Liver (tissue), 3 donors: Measurements from ENCODE around the gene PLCB4.

Experiments
- CTCF ChIP-seq: fragments of 150-350 bp; IDR thresholded peaks from 2 replicates; pipeline ENCODE4 v1.5.1; 2017; ENCODE audit warnings: improper control_type of control experiment, low read depth, low read length; ENCODE audit not compliant: missing input control
- EGR1 ChIP-seq, 2 donors: IDR thresholded peaks; 2 replicates each; pipeline ENCODE4 v1.6.1; 2016 to 2018; ENCODE audit warnings: antibody characterized with exemption in 2 of 2, low read depth in 2 of 2
- FOXA1 ChIP-seq: IDR thresholded peaks from 2 replicates; pipeline ENCODE4 v1.6.1; 2016; ENCODE audit warnings: antibody characterized with exemption
- GABPA ChIP-seq, 2 donors: IDR thresholded peaks in 1 of 2; conservative IDR thresholded peaks in 1 of 2; 2 replicates each; pipeline ENCODE4 v1.6.1; 2016; ENCODE audit warnings: antibody characterized with exemption in 2 of 2, mild to moderate bottlenecking in 1 of 2, moderate library complexity in 1 of 2
- HNF4A ChIP-seq, 2 donors: conservative IDR thresholded peaks; 2 replicates each; pipeline ENCODE4 v1.6.1; 2016; ENCODE audit warnings: antibody characterized with exemption in 2 of 2, mild to moderate bottlenecking in 2 of 2
- JUND ChIP-seq, 2 donors: IDR thresholded peaks; 2 replicates each; pipeline ENCODE4 v1.6.1; 2016; ENCODE audit warnings: antibody characterized with exemption in 2 of 2
- MAX ChIP-seq: IDR thresholded peaks from 2 replicates; pipeline ENCODE4 v1.6.1; 2016; ENCODE audit warnings: antibody characterized with exemption
- REST ChIP-seq: IDR thresholded peaks from 2 replicates; pipeline ENCODE4 v1.6.1; 2016; ENCODE audit warnings: antibody characterized with exemption, mild to moderate bottlenecking
- SP1 ChIP-seq: IDR thresholded peaks from 2 replicates; pipeline ENCODE4 v1.6.1; 2018; ENCODE audit warnings: antibody characterized with exemption, mild to moderate bottlenecking
- TAF1 ChIP-seq: conservative IDR thresholded peaks from 2 replicates; pipeline ENCODE4 v1.6.1; 2016; ENCODE audit warnings: antibody characterized with exemption, mild to moderate bottlenecking
- YY1 ChIP-seq: IDR thresholded peaks from 2 replicates; pipeline ENCODE4 v1.6.1; 2016; ENCODE audit warnings: antibody characterized with exemption, mild to moderate bottlenecking
- ZBTB33 ChIP-seq: IDR thresholded peaks from 2 replicates; pipeline ENCODE4 v1.6.1; 2016; ENCODE audit warnings: antibody characterized with exemption
- donor health status: healthy.
- donor health status: healthy.

GRCh38 chr20:9353180-9353915 lies 284.5 kb downstream of the PLCB4 start:
- TF ChIP-seq CTCF (no peak), MAX (no peak), TAF1 (no peak), REST (no peak), YY1 (no peak), ZBTB33 (no peak), JUND (IDR thresholded peaks at IDR 0.05) (no peak), GABPA (IDR thresholded peaks at IDR 0.05 in 1 of 2, conservative IDR thresholded peaks at IDR 0.05 in 1 of 2) (no peak), HNF4A (conservative IDR thresholded peaks at IDR 0.05) (no peak), FOXA1 (no peak), SP1 (no peak), EGR1 (IDR thresholded peaks at IDR 0.05; ENCODE audit: low read depth in 2 of 2) (no peak)
